Left lung (tissue), 10 donors: ENCODE measurements around the gene CALML3. TPM values are rescaled to one million over a fixed set of nuclear protein-coding genes. Genes with fewer than 3 reads are reported as not detected.

ENCODE experiments used
- ATAC-seq: fragments of 200-7000 bp; cut with Tn5 transposase; one replicate; pipeline ENCODE4 v1.9.1; 2020; ENCODE audit warnings: moderate library complexity
- DNase-seq, 4 donors: peaks; one replicate each; pipeline ENCODE4 v3.0.0-alpha.2; 2013 to 2020
- H3K27ac ChIP-seq, 2 donors: fragments of 200-600 bp; sonication (generic) in 1 of 2; one replicate each; pipeline versions ENCODE4 v1.5.0 to v1.8.0; 2020 to 2021
- H3K27me3 ChIP-seq, 2 donors: fragments of 200-600 bp; sonication (generic) in 1 of 2; one replicate each; pipeline versions ENCODE4 v1.5.0 to v1.8.0; 2020 to 2021
- H3K36me3 ChIP-seq, 2 donors: fragments of 200-600 bp; sonication (generic) in 1 of 2; one replicate each; pipeline versions ENCODE4 v1.5.0 to v1.8.0; 2020 to 2021
- H3K4me1 ChIP-seq, 2 donors: fragments of 200-600 bp; one replicate each; pipeline ENCODE4 v1.8.0; 2021
- H3K4me3 ChIP-seq, 2 donors: fragments of 200-600 bp; sonication (generic) in 1 of 2; one replicate each; pipeline versions ENCODE4 v1.5.0 to v1.8.0; 2020 to 2021; ENCODE audit warnings: mild to moderate bottlenecking in 1 of 2
- H3K9me3 ChIP-seq, 2 donors: fragments of 200-600 bp; sonication (generic) in 1 of 2; one replicate each; pipeline versions ENCODE4 v1.5.0 to v1.8.0; 2020 to 2021
- CTCF ChIP-seq, 2 donors: fragments of 200-600 bp; sonication (generic) in 1 of 2; IDR thresholded peaks; one replicate each; pipeline versions ENCODE4 v1.5.0 to v1.8.0; 2021; ENCODE audit warnings: antibody characterized with exemption in 2 of 2
- intact Hi-C, 2 donors: fragments of 100-400 bp; cut with DNase I; formaldehyde crosslinking; loops; one replicate each; pipeline versions ENCODE4 v1.11.2 to v1.14.2; 2022
- polyA plus RNA-seq, 6 donors: library from polyadenylated mRNA; unstranded; fragments of 120-200 nt; gene quantifications; one replicate each; pipeline ENCODE4 v1.2.1, GENCODE V29; 2013; ENCODE audit not compliant: insufficient read length in 6 of 6
- total RNA-seq, 2 donors: library from RNA; stranded (reverse); fragmentation: NEBNext Ultra II Directional; extraction: Animal tissue kit (Norgen Biotek cat#: 25700); gene quantifications; one replicate each; pipeline ENCODE4 v1.2.1, GENCODE V29; 2021
- donor health status: DM: no; HTN: yes; CAD: no.
- donor health status: DM: no; HTN: no; CAD: no.

Gene CALML3
- total and polyA plus RNA-seq, 8 donors = 0.28 to 0.87 (median 0.64) TPM; not detected in 2

- no peak for ATAC-seq
- Histone ChIP-seq H3K4me3 (no peak overlapping the region), H3K27ac (peak overlapping the region; percentile 47 to 77), H3K36me3 (no peaks in the 10 kb centered on the region), H3K9me3 (peaks cover 0 to 12% of the 10 kb centered on the region in 2 donors), H3K27me3 (no peaks in the 10 kb centered on the region), H3K4me1 (peaks cover 32 to 44% of the 10 kb centered on the region in 2 donors)
- no peak for DNase-seq
- TF ChIP-seq CTCF (IDR thresholded peaks at IDR 0.05) = no peak
- intact Hi-C loops = no loop called here
Measured at GRCh38 chr10:5545426-5545777, 20.6 kb downstream of the CALML3 start.

- Histone ChIP-seq H3K27me3 (no peaks in the 10 kb centered on the region), H3K9me3 (peaks cover 0 to 12% of the 10 kb centered on the region in 2 donors), H3K4me3 (no peak overlapping the region), H3K27ac (peak overlapping the region; percentile 47 to 77), H3K36me3 (no peaks in the 10 kb centered on the region), H3K4me1 (peaks cover 32 to 44% of the 10 kb centered on the region in 2 donors)
- intact Hi-C loops = no loop called here
- peak in 3 of 4 donors; percentile 43 to 86 (median 84) for DNase-seq
- TF ChIP-seq CTCF (IDR thresholded peaks at IDR 0.05) = no peak
- peak; percentile 49 for ATAC-seq
Measured at GRCh38 chr10:5545778-5546710, 21.3 kb downstream of the CALML3 start.

- Histone ChIP-seq H3K27me3 (no peaks in the 10 kb centered on the region), H3K9me3 (peaks cover 0 to 10% of the 10 kb centered on the region in 2 donors), H3K4me3 (peak overlapping the region in 1 of 2 donors; percentile 16), H3K4me1 (peaks cover 32 to 44% of the 10 kb centered on the region in 2 donors), H3K27ac (peak overlapping the region; percentile 77 to 83), H3K36me3 (no peaks in the 10 kb centered on the region)
- intact Hi-C loops = no loop called here
- peak; percentile 58 for ATAC-seq
- DNase-seq = peak in 2 of 4 donors; percentile 60 to 77
- no peak for TF ChIP-seq CTCF (IDR thresholded peaks at IDR 0.05)
Measured at GRCh38 chr10:5546891-5547680, 22.3 kb downstream of the CALML3 start.

- ATAC-seq (no peak), DNase-seq (no peak)
- no peak for TF ChIP-seq CTCF (IDR thresholded peaks at IDR 0.05)
- Histone ChIP-seq H3K4me1 (peaks cover 32 to 44% of the 10 kb centered on the region in 2 donors), H3K4me3 (peak overlapping the region in 1 of 2 donors; percentile 16), H3K9me3 (peaks cover 0 to 5% of the 10 kb centered on the region in 2 donors), H3K36me3 (no peaks in the 10 kb centered on the region), H3K27me3 (no peaks in the 10 kb centered on the region), H3K27ac (peak overlapping the region; percentile 77 to 83)
- intact Hi-C loops = no loop called here
Measured at GRCh38 chr10:5547681-5547930, 22.8 kb downstream of the CALML3 start.
